Panc1 (cell line): ENCODE data around the gene FAM76A.

Source experiments
- REST ChIP-seq, 2 experiments: IDR thresholded peaks; 2 replicates each; pipeline ENCODE4 v1.6.1; 2011 to 2012; ENCODE audit warnings: low read depth in 2 of 2, control low read depth in 1 of 2, low read length in 1 of 2, mild to moderate bottlenecking in 1 of 2, moderate library complexity in 1 of 2; ENCODE audit not compliant: insufficient read depth in 1 of 2
- TCF7L2 ChIP-seq: IDR thresholded peaks from 2 replicates; pipeline ENCODE4 v1.6.1; 2011; ENCODE audit warnings: mild to moderate bottlenecking, low read depth, low read length, inconsistent platforms
- TF ChIP-seq, protein P1 (sequence below): fragments of 450-650 bp; IDR thresholded peaks from 2 replicates; pipeline ENCODE4 v1.5.1; 2017; ENCODE audit warnings: mild to moderate bottlenecking

GRCh38 chr1:27762033-27762432 is 36.3 kb downstream of the FAM76A start:
- TF ChIP-seq, protein P1, sequence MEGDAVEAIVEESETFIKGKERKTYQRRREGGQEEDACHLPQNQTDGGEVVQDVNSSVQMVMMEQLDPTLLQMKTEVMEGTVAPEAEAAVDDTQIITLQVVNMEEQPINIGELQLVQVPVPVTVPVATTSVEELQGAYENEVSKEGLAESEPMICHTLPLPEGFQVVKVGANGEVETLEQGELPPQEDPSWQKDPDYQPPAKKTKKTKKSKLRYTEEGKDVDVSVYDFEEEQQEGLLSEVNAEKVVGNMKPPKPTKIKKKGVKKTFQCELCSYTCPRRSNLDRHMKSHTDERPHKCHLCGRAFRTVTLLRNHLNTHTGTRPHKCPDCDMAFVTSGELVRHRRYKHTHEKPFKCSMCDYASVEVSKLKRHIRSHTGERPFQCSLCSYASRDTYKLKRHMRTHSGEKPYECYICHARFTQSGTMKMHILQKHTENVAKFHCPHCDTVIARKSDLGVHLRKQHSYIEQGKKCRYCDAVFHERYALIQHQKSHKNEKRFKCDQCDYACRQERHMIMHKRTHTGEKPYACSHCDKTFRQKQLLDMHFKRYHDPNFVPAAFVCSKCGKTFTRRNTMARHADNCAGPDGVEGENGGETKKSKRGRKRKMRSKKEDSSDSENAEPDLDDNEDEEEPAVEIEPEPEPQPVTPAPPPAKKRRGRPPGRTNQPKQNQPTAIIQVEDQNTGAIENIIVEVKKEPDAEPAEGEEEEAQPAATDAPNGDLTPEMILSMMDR = no peak
- TF ChIP-seq TCF7L2 = no peak
- TF ChIP-seq REST (IDR thresholded peaks at IDR 0.05; ENCODE audit: insufficient read depth in 1 of 2, low read depth in 2 of 2, low read length in 1 of 2) = no peak
